ENCODE results near the gene GDAP2. TPM values are rescaled to one million over a fixed set of nuclear protein-coding genes. Genes with fewer than 3 reads are reported as not detected.
A peak's percentile ranks its signal among the peaks of the same experiment; 100 is the strongest.
"Not testable (repeated sequence)": the region's sequence is repeated elsewhere in the genome, so short reads cannot be mapped to it uniquely, and the experiment has no call there.

GDAP2 gene
- total and polyA plus RNA-seq, 3 donors from 2014 or later, result 20.0 to 47.6 (median 44.7) TPM

DNA sequence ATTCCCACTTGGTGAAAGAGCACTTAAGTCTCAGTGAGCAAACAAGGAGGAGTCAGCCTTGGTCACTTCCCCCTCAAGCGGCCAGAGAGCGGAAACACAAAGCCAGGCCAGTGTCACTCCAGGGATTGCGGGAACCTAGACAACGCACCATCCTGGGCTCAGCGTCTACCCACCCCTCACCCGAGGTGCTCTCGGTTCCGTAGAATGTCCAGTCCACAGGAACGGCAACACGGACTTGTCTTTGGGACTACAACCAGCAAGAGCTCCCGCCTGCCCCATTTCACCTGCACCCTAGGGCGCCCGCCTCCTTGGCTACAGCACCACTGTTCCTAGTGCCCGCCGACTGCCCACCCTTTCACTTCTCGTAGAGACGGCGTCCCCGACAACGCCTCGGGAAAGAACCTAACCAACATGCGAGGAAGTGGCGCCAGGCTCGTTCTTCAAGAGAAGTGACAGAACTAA is 509 bp downstream of the GDAP2 start:
- no peaks in the 10 kb centered on the region for H3K36me3 ChIP-seq (ENCODE audit: low read depth, missing control alignments)

DNA sequence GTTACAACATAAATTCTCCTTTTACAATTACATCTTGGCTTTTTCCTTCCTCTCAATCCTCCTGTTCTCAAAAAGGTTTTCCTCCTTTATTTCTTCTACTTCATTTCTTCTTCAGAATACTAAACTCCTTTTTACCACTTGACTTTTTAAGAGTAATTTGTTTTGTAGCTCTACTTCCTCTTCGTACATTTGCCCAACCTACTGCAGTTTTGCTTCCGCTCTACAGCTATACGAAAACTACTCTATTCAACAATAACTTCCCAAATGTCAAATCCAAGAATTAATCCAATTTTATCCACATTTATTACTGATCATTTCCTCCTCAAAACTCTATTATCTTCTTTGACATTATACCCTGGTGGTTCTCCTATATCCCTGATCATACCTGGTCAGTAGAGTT is 3.4 kb downstream of the GDAP2 start:
- 85 to 90% methylated on average over 3 of the region's 3 CpGs for WGBS, 2 donors
- no peak overlapping the region for H3K27ac ChIP-seq
- H3K4me1 ChIP-seq, result peaks cover 10% of the 10 kb centered on the region
- H3K27me3 ChIP-seq, result no peaks in the 10 kb centered on the region
- H3K36me3 ChIP-seq (ENCODE audit: low read depth, missing control alignments), result no peaks in the 10 kb centered on the region
- no peak overlapping the region for H3K4me3 ChIP-seq
- H3K9me3 ChIP-seq, result no peaks in the 10 kb centered on the region
- no peak for TF ChIP-seq CTCF (IDR thresholded peaks at IDR 0.05)
- no peak for TF ChIP-seq POLR2A (IDR thresholded peaks at IDR 0.05)
- DNase-seq, result no peak
- intact Hi-C loops (cut with DNase I; ENCODE audit: low total_unique reads), result no loop called here

More for the DNA sequence above, 509 bp downstream of the GDAP2 start:
- 0% methylated on average over 9 to 24 of the region's 24 CpGs for WGBS, 2 donors
- TF ChIP-seq POLR2A (IDR thresholded peaks at IDR 0.05) (no peak), CTCF (IDR thresholded peaks at IDR 0.05) (peak in 2 of 3 experiments; percentile 12 to 13)
- peak overlapping the region; percentile 86 to 99 for H3K4me3 ChIP-seq
- H3K4me1 ChIP-seq, result peaks cover 13% of the 10 kb centered on the region
- DNase-seq, result peak; percentile 83
- H3K9me3 ChIP-seq, result no peaks in the 10 kb centered on the region
- intact Hi-C loops (cut with DNase I; ENCODE audit: low total_unique reads), result no loop called here
- no peaks in the 10 kb centered on the region for H3K27me3 ChIP-seq
- peak overlapping the region; percentile 81 to 88 for H3K27ac ChIP-seq

- H3K27me3 ChIP-seq; H3K27ac ChIP-seq; H3K4me3 ChIP-seq; H3K4me1 ChIP-seq; H3K9me3 ChIP-seq; DNase-seq; H3K36me3 ChIP-seq (ENCODE audit: low read depth, missing control alignments); intact Hi-C loops (cut with DNase I; ENCODE audit: low total_unique reads): not testable (repeated sequence)
- 86 to 89% methylated on average over 6 to 7 of the region's 7 CpGs for WGBS, 2 donors
Observed at GRCh38 chr1:117922717-117923116, 6.7 kb downstream of the GDAP2 start.

- intact Hi-C loops (cut with DNase I; ENCODE audit: low total_unique reads), result no loop called here
- TF ChIP-seq POLR2A (IDR thresholded peaks at IDR 0.05), result no peak
- Histone ChIP-seq H3K4me3 (no peak overlapping the region), H3K27ac (no peak overlapping the region), H3K27me3 (no peaks in the 10 kb centered on the region), H3K36me3 (ENCODE audit: low read depth, missing control alignments) (no peaks in the 10 kb centered on the region), H3K9me3 (no peaks in the 10 kb centered on the region), H3K4me1 (no peaks in the 10 kb centered on the region)
- 90 to 96% methylated on average over 2 of the region's 2 CpGs for WGBS, 2 donors
- no peak for DNase-seq
Observed at GRCh38 chr1:117921991-117922390, 7.4 kb downstream of the GDAP2 start.

GRCh38 chr1:117919376-117919775 is 10.0 kb downstream of the GDAP2 start:
- Histone ChIP-seq H3K4me1 (no peaks in the 10 kb centered on the region), H3K36me3 (ENCODE audit: low read depth, missing control alignments) (no peaks in the 10 kb centered on the region), H3K27ac (no peak overlapping the region), H3K9me3 (no peaks in the 10 kb centered on the region), H3K4me3 (no peak overlapping the region), H3K27me3 (no peaks in the 10 kb centered on the region)
- intact Hi-C loops (cut with DNase I; ENCODE audit: low total_unique reads), result no loop called here
- TF ChIP-seq CTCF (IDR thresholded peaks at IDR 0.05), result no peak
- no peak for TF ChIP-seq POLR2A (IDR thresholded peaks at IDR 0.05)
- DNase-seq, result no peak

GRCh38 chr1:117911051-117911450 is 18.4 kb downstream of the GDAP2 start:
- no peak overlapping the region for H3K27ac ChIP-seq
- TF ChIP-seq CTCF (IDR thresholded peaks at IDR 0.05), result no peak
- no peak for TF ChIP-seq POLR2A (IDR thresholded peaks at IDR 0.05)
- H3K9me3 ChIP-seq, result no peaks in the 10 kb centered on the region
- H3K27me3 ChIP-seq, result no peaks in the 10 kb centered on the region
- no peak for DNase-seq
- H3K4me3 ChIP-seq, result no peak overlapping the region
- H3K36me3 ChIP-seq (ENCODE audit: low read depth, missing control alignments), result no peaks in the 10 kb centered on the region
- no peaks in the 10 kb centered on the region for H3K4me1 ChIP-seq
- intact Hi-C loops (cut with DNase I; ENCODE audit: low total_unique reads), result no loop called here
